Cardiac muscle cell (in vitro differentiated cells and primary cell): ENCODE results near the gene STMN1. TPM values are rescaled to one million over a fixed set of nuclear protein-coding genes. Genes with fewer than 3 reads are reported as not detected.

Source experiments
- DNase-seq, 2 donors: peaks; one replicate each; pipeline versions ENCODE4 v3.0.0 to v3.0.0-alpha.2; 2010 to 2017; ENCODE audit warnings: low read depth in 1 of 2, low spot score in 1 of 2
- H3K27ac ChIP-seq: fragments of 200-600 bp; sonication (generic); 2 replicates; pipeline ENCODE4 v1.5.1; 2016
- H3K27me3 ChIP-seq: fragments of 200-600 bp; sonication (generic); 2 replicates; pipeline ENCODE4 v1.6.0; 2016; ENCODE audit warnings: control low read depth
- H3K36me3 ChIP-seq: fragments of 200-600 bp; sonication (generic); 2 replicates; pipeline ENCODE4 v1.5.1; 2016; ENCODE audit warnings: control low read depth
- H3K4me1 ChIP-seq: fragments of 200-600 bp; sonication (generic); 2 replicates; pipeline ENCODE4 v1.8.1; 2017; ENCODE audit warnings: low read depth, mild to moderate bottlenecking, mixed run types
- H3K4me3 ChIP-seq: fragments of 200-600 bp; sonication (generic); 2 replicates; pipeline ENCODE4 v1.5.1; 2016; ENCODE audit warnings: mild to moderate bottlenecking
- H3K9me3 ChIP-seq: fragments of 200-600 bp; sonication (generic); 2 replicates; pipeline ENCODE4 v1.5.1; 2017; ENCODE audit warnings: low read depth, mild to moderate bottlenecking, control low read depth
- polyA plus RNA-seq: library from polyadenylated mRNA; unstranded; fragments of >200 nt; fragmentation: Nextera tagmentation; extraction: Ambion mirVana; gene quantifications from 2 replicates; pipeline ENCODE4 v1.2.1, GENCODE V29; 2016
- total RNA-seq: library from RNA; depleted of rRNA; stranded (reverse); fragments of >200 nt; gene quantifications from 2 replicates; pipeline ENCODE4 v1.2.3, GENCODE V29; 2016
- TF ChIP-seq, protein P1 (sequence below): IDR thresholded peaks from 2 replicates; pipeline ENCODE4 v1.5.1; 2012; ENCODE audit warnings: low read depth, mild to moderate bottlenecking, low read length

The STMN1 gene
- total and polyA plus RNA-seq, 2 experiments from 2014 or later, result 572 to 943 TPM

GRCh38 chr1:25932321-25932720 is 26.1 kb upstream of the STMN1 start:
- no peak for DNase-seq
- H3K4me3 ChIP-seq, result no peak overlapping the region
- H3K27ac ChIP-seq, result no peak overlapping the region
- H3K9me3 ChIP-seq, result no peaks in the 10 kb centered on the region
- no peaks in the 10 kb centered on the region for H3K36me3 ChIP-seq
- no peaks in the 10 kb centered on the region for H3K27me3 ChIP-seq
- H3K4me1 ChIP-seq, result no peaks in the 10 kb centered on the region
- TF ChIP-seq, protein P1, sequence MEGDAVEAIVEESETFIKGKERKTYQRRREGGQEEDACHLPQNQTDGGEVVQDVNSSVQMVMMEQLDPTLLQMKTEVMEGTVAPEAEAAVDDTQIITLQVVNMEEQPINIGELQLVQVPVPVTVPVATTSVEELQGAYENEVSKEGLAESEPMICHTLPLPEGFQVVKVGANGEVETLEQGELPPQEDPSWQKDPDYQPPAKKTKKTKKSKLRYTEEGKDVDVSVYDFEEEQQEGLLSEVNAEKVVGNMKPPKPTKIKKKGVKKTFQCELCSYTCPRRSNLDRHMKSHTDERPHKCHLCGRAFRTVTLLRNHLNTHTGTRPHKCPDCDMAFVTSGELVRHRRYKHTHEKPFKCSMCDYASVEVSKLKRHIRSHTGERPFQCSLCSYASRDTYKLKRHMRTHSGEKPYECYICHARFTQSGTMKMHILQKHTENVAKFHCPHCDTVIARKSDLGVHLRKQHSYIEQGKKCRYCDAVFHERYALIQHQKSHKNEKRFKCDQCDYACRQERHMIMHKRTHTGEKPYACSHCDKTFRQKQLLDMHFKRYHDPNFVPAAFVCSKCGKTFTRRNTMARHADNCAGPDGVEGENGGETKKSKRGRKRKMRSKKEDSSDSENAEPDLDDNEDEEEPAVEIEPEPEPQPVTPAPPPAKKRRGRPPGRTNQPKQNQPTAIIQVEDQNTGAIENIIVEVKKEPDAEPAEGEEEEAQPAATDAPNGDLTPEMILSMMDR, result no peak

DNA sequence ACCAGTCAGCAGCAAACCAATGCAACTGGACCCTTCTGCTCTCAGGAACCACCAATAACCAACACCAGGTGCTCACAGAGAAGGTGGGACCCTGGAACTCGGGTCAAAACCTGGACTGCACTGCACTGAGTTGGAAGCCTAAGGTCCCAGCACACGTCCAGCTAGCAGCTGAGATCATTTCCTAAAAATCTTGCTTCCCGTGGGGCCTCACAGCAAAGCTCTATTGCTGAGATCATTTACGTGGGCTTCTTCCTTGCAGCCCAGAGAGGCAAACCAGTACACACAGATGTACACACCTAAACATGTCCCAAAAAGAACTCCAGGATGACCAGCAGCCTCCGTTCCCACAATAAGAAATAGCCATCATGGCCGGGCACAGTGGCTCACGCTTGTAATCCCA is 22.8 kb upstream of the STMN1 start:
- no peaks in the 10 kb centered on the region for H3K27me3 ChIP-seq
- TF ChIP-seq, protein P1, result no peak
- no peaks in the 10 kb centered on the region for H3K4me1 ChIP-seq
- H3K27ac ChIP-seq, result no peak overlapping the region
- H3K4me3 ChIP-seq, result no peak overlapping the region
- H3K36me3 ChIP-seq, result no peaks in the 10 kb centered on the region
- no peak for DNase-seq
- H3K9me3 ChIP-seq, result no peaks in the 10 kb centered on the region

- DNase-seq, result no peak
- Histone ChIP-seq H3K27ac (no peak overlapping the region), H3K4me1 (peaks cover 11% of the 10 kb centered on the region), H3K27me3 (no peaks in the 10 kb centered on the region), H3K9me3 (no peaks in the 10 kb centered on the region), H3K4me3 (no peak overlapping the region), H3K36me3 (no peaks in the 10 kb centered on the region)
- TF ChIP-seq, protein P1, result no peak
Observed at GRCh38 chr1:25927521-25928265, 21.5 kb upstream of the STMN1 start.

GRCh38 chr1:25926731-25927496 is 20.7 kb upstream of the STMN1 start:
- peaks cover 17% of the 10 kb centered on the region for H3K4me1 ChIP-seq
- H3K36me3 ChIP-seq, result no peaks in the 10 kb centered on the region
- TF ChIP-seq, protein P1, result no peak
- no peaks in the 10 kb centered on the region for H3K27me3 ChIP-seq
- DNase-seq, result no peak
- H3K27ac ChIP-seq, result no peak overlapping the region
- H3K9me3 ChIP-seq, result no peaks in the 10 kb centered on the region
- H3K4me3 ChIP-seq, result no peak overlapping the region

- H3K27ac ChIP-seq, result no peak overlapping the region
- H3K36me3 ChIP-seq, result no peaks in the 10 kb centered on the region
Observed at GRCh38 chr1:25924454-25924853, 18.2 kb upstream of the STMN1 start.

More at GRCh38 chr1:25924454-25924853, 18.2 kb upstream of the STMN1 start:
- H3K9me3 ChIP-seq, result no peaks in the 10 kb centered on the region
- no peaks in the 10 kb centered on the region for H3K27me3 ChIP-seq
- no peak overlapping the region for H3K4me3 ChIP-seq
- no peak for DNase-seq
- TF ChIP-seq, protein P1, result no peak
- peaks cover 17% of the 10 kb centered on the region for H3K4me1 ChIP-seq
